Stomach (tissue), 4 donors: Measurements from ENCODE around the gene UNC79.

Experiments used
- EP300 ChIP-seq: sonication (generic); formaldehyde crosslinking; IDR thresholded peaks from one replicate; pipeline ENCODE4 v1.6.1; 2017; ENCODE audit warnings: antibody characterized with exemption
- POLR2A ChIP-seq, 4 donors: fragments of 450-650 bp; IDR thresholded peaks; one replicate each; pipeline ENCODE4 v1.6.1; 2016; ENCODE audit warnings: antibody characterized with exemption in 4 of 4, control low read depth in 2 of 4, mild to moderate bottlenecking in 1 of 4, moderate library complexity in 1 of 4
- TF ChIP-seq, protein P1 (sequence below), 7 experiments: fragments of 450-650 bp in 4 of 7; fragments of 200-600 bp in 3 of 7; sonication (generic) in 3 of 7; IDR thresholded peaks; one replicate each; pipeline ENCODE4 v1.5.1; 2016 to 2019; ENCODE audit warnings: antibody characterized with exemption in 7 of 7, control low read depth in 2 of 7, mild to moderate bottlenecking in 1 of 7

GRCh38 chr14:93751946-93752655, 321.4 kb downstream of the UNC79 start:
- TF ChIP-seq POLR2A (IDR thresholded peaks at IDR 0.05), result no peak
- TF ChIP-seq, protein P1, sequence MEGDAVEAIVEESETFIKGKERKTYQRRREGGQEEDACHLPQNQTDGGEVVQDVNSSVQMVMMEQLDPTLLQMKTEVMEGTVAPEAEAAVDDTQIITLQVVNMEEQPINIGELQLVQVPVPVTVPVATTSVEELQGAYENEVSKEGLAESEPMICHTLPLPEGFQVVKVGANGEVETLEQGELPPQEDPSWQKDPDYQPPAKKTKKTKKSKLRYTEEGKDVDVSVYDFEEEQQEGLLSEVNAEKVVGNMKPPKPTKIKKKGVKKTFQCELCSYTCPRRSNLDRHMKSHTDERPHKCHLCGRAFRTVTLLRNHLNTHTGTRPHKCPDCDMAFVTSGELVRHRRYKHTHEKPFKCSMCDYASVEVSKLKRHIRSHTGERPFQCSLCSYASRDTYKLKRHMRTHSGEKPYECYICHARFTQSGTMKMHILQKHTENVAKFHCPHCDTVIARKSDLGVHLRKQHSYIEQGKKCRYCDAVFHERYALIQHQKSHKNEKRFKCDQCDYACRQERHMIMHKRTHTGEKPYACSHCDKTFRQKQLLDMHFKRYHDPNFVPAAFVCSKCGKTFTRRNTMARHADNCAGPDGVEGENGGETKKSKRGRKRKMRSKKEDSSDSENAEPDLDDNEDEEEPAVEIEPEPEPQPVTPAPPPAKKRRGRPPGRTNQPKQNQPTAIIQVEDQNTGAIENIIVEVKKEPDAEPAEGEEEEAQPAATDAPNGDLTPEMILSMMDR (IDR thresholded peaks at IDR 0.05), result no peak
- no peak for TF ChIP-seq EP300
